DND-41 (cell line): ENCODE measurements around the gene PALM3.

ENCODE experiments used
- ATAC-seq: fragments of 200-7000 bp; cut with Tn5 transposase; 3 replicates; pipeline ENCODE4 v1.9.1; 2021; ENCODE audit warnings: low read depth; ENCODE audit not compliant: insufficient read depth
- DNase-seq: peaks from one replicate; pipeline ENCODE4 v3.0.0-alpha.2; 2020
- H2AFZ ChIP-seq: 2 replicates; pipeline ENCODE4 v1.6.0; 2012; ENCODE audit warnings: low read depth, low read length
- H3K27ac ChIP-seq: 2 replicates; pipeline ENCODE4 v1.5.1; 2012; ENCODE audit warnings: low read length, inconsistent platforms
- H3K27me3 ChIP-seq: fragments of 200-600 bp; sonication (generic); 2 replicates; pipeline ENCODE4 v1.6.0; 2012; ENCODE audit warnings: low read length, mild to moderate bottlenecking, inconsistent platforms; ENCODE audit not compliant: insufficient read depth, poor library complexity
- H3K36me3 ChIP-seq: 2 replicates; pipeline ENCODE4 v1.5.1; 2012; ENCODE audit warnings: low read length, inconsistent platforms; ENCODE audit not compliant: insufficient read depth
- H3K4me1 ChIP-seq: 2 replicates; pipeline ENCODE4 v1.5.1; 2012; ENCODE audit warnings: mild to moderate bottlenecking, low read length; ENCODE audit not compliant: insufficient read depth
- H3K4me2 ChIP-seq: 2 replicates; pipeline ENCODE4 v1.6.0; 2012; ENCODE audit warnings: mild to moderate bottlenecking, moderate library complexity, low read length, inconsistent platforms; ENCODE audit not compliant: insufficient read depth
- H3K4me3 ChIP-seq, 2 experiments: fragments of 200-600 bp in 1 of 2; shearing (Covaris generic) in 1 of 2; 2 replicates each; pipeline ENCODE4 v1.5.1; 2012 to 2016; ENCODE audit warnings: inconsistent platforms in 2 of 2, low read length in 2 of 2, mild to moderate bottlenecking in 2 of 2, low read depth in 1 of 2, moderate library complexity in 1 of 2
- H3K79me2 ChIP-seq: 2 replicates; pipeline ENCODE4 v1.6.0; 2012; ENCODE audit warnings: low read length, inconsistent platforms; ENCODE audit not compliant: insufficient read depth
- H3K9ac ChIP-seq: 2 replicates; pipeline ENCODE4 v1.6.0; 2012; ENCODE audit warnings: low read depth, mild to moderate bottlenecking, inconsistent platforms, low read length, moderate library complexity
- H3K9me3 ChIP-seq: 2 replicates; pipeline ENCODE4 v1.5.1; 2012; ENCODE audit warnings: low read length, moderate library complexity, mild to moderate bottlenecking, inconsistent platforms; ENCODE audit not compliant: insufficient read depth, severe bottlenecking
- H4K20me1 ChIP-seq: 2 replicates; pipeline ENCODE4 v1.6.0; 2012; ENCODE audit warnings: low read length; ENCODE audit not compliant: insufficient read depth
- CTCF ChIP-seq: IDR thresholded peaks from 2 replicates; pipeline ENCODE4 v1.5.1; 2012; ENCODE audit warnings: borderline replicate concordance, low read length, moderate library complexity, mild to moderate bottlenecking; ENCODE audit not compliant: poor library complexity, severe bottlenecking; ENCODE audit errors: extremely low read depth
- EZH2 ChIP-seq: IDR thresholded peaks from 3 replicates; pipeline ENCODE4 v1.6.1; 2012; ENCODE audit warnings: borderline replicate concordance, low read depth, mild to moderate bottlenecking, moderate library complexity, low read length, inconsistent platforms; ENCODE audit not compliant: severe bottlenecking

Gene PALM3

GRCh38 chr19:14059652-14060155, 2.2 kb downstream of the PALM3 start:
- no peak overlapping the region for H3K4me3 ChIP-seq
- H3K9me3 ChIP-seq = no peaks in the 10 kb centered on the region
- H3K36me3 ChIP-seq = no peaks in the 10 kb centered on the region
- no peak overlapping the region for H3K27ac ChIP-seq
- DNase-seq (no peak), ATAC-seq (no peak)
- H2AFZ ChIP-seq = no peak overlapping the region
- no peak overlapping the region for H3K4me2 ChIP-seq
- H3K79me2 ChIP-seq = no peaks in the 10 kb centered on the region
- no peak overlapping the region for H3K9ac ChIP-seq
- TF ChIP-seq EZH2 (no peak), CTCF (no peak)
- peaks cover 7% of the 10 kb centered on the region for H3K4me1 ChIP-seq
- H4K20me1 ChIP-seq = no peaks in the 10 kb centered on the region
- no peaks in the 10 kb centered on the region for H3K27me3 ChIP-seq

- Histone ChIP-seq H2AFZ (no peak overlapping the region), H3K9ac (no peak overlapping the region), H3K4me3 (no peak overlapping the region), H3K79me2 (no peaks in the 10 kb centered on the region), H3K27me3 (no peaks in the 10 kb centered on the region), H3K27ac (no peak overlapping the region), H3K4me2 (no peak overlapping the region), H3K9me3 (no peaks in the 10 kb centered on the region), H4K20me1 (no peaks in the 10 kb centered on the region), H3K4me1 (peaks cover 7% of the 10 kb centered on the region), H3K36me3 (no peaks in the 10 kb centered on the region)
- peak; percentile 35 for DNase-seq
- ATAC-seq = no peak
- no peak for TF ChIP-seq EZH2
- TF ChIP-seq CTCF = peak; percentile 62
These were observed 2.8 kb downstream of the PALM3 start for GRCh38 chr19:14059093-14059480.

- Histone ChIP-seq H3K4me3 (no peak overlapping the region), H3K27ac (no peak overlapping the region), H3K27me3 (no peaks in the 10 kb centered on the region), H3K4me2 (peak overlapping the region; percentile 40; the same call in 1 of the 2 replicates), H3K79me2 (no peaks in the 10 kb centered on the region), H3K9me3 (no peaks in the 10 kb centered on the region), H4K20me1 (no peaks in the 10 kb centered on the region), H3K9ac (no peak overlapping the region), H2AFZ (no peak overlapping the region), H3K4me1 (peaks cover 7% of the 10 kb centered on the region), H3K36me3 (no peaks in the 10 kb centered on the region)
- TF ChIP-seq EZH2 = no peak
- no peak for TF ChIP-seq CTCF
- ATAC-seq (no peak), DNase-seq (no peak)
These were observed 3.4 kb downstream of the PALM3 start for GRCh38 chr19:14058182-14059092.
